Peyer's patch (tissue), 4 donors: ENCODE measurements around the gene PAIP2. TPM values are rescaled to one million over a fixed set of nuclear protein-coding genes. Genes with fewer than 3 reads are reported as not detected.

ENCODE experiments used
- DNase-seq, 3 donors: peaks; one replicate each; pipeline ENCODE4 v3.0.0-alpha.2; 2017 to 2019
- H3K27ac ChIP-seq, 4 donors: fragments of 200-600 bp; sonication (generic); one replicate each; pipeline ENCODE4 v1.5.1; 2016 to 2019
- H3K27me3 ChIP-seq, 2 donors: fragments of 200-600 bp; sonication (generic); one replicate each; pipeline ENCODE4 v1.5.1; 2019
- H3K36me3 ChIP-seq, 3 donors: fragments of 200-600 bp; sonication (generic); one replicate each; pipeline ENCODE4 v1.5.1; 2016 to 2019
- H3K4me1 ChIP-seq, 4 donors: fragments of 200-600 bp; sonication (generic); one replicate each; pipeline ENCODE4 v1.5.1; 2016 to 2019
- H3K4me3 ChIP-seq, 4 donors: fragments of 200-600 bp; sonication (generic); 1 replicate in 3 of 4; 2 replicates in 1 of 4; pipeline ENCODE4 v1.5.1; 2016 to 2019; ENCODE audit warnings: mild to moderate bottlenecking in 1 of 4
- H3K9me3 ChIP-seq, 4 donors: fragments of 200-600 bp; sonication (generic); one replicate each; pipeline ENCODE4 v1.5.1; 2016 to 2019; ENCODE audit warnings: mild to moderate bottlenecking in 1 of 4
- POLR2A ChIP-seq, 2 donors: fragments of 450-650 bp; IDR thresholded peaks; one replicate each; pipeline ENCODE4 v1.5.1; 2017; ENCODE audit warnings: antibody characterized with exemption in 2 of 2, mild to moderate bottlenecking in 2 of 2, moderate library complexity in 2 of 2
- small RNA-seq, 2 donors: library from RNA; depleted of rRNA; stranded (forward); fragments of <200 nt; gene quantifications; one replicate each; pipeline ENCODE3, GENCODE V24; 2016
- total RNA-seq, 4 donors: library from RNA; depleted of rRNA; stranded (reverse); fragments of >200 nt; gene quantifications; one replicate each; pipeline ENCODE4 v1.1.0, GENCODE V29; 2016
- TF ChIP-seq, protein P1 (sequence below), 6 experiments: fragments of 450-650 bp in 4 of 6; fragments of 200-600 bp in 2 of 6; sonication (generic) in 1 of 6; IDR thresholded peaks; one replicate each; pipeline ENCODE4 v1.5.1; 2017 to 2019; ENCODE audit warnings: antibody characterized with exemption in 6 of 6, mild to moderate bottlenecking in 3 of 6, moderate library complexity in 1 of 6

Gene PAIP2
- total RNA-seq, 4 donors from 2014 or later, result 24.3 to 77.6 (median 35.6) TPM

DNA sequence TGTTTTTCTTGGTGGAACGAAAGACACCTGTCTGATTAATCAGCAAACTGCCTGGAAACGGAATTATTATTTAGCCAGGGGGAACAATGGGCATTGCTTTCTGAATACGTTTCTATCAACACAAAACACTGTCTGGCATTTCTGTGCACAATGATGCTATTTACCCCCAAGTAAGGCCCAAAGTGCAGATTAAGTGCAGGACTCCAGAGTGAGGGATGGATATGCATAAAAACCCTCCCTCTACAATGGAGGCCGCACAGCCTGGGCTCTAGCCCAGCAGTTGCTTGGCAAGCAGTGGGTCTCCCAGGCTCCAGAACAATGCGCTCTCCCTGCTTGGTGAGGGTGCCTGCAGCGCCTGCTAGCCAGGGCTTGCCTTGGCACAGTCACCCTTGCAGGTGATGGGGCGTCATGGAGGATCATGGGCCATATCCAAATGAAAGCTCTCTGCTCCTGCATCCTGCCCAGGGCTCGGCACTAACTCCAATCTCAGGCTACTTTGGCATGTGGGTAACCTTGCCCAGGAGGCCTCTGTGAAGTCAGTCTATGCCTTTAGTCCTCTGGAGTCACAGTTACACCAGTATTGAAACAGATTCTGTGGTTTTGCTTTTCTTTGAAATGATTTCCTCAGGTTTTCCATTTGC lies 73.7 kb downstream of the PAIP2 start:
- peak overlapping the region in 2 of 4 donors; percentile 60 to 85 for H3K27ac ChIP-seq

DNA sequence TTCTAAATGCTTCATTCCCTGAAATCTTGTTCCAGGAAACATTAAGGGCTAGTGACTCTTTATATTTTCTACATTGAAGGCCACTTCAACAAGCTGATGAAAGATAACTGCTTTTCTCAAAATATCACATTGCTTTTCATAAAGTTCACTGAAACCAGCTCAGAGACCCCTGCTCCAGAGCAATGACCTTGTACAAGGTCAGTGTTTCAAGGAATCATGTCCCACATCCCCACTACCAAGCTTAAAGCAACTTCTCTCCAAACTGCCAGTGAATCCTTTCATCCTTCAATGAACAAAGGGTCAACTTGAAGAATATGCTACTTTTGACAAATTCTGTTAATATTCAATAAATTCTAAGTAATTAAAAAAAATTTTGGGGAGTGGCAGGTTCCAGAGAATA lies 74.2 kb downstream of the PAIP2 start:
- no peak for DNase-seq
- TF ChIP-seq, protein P1, sequence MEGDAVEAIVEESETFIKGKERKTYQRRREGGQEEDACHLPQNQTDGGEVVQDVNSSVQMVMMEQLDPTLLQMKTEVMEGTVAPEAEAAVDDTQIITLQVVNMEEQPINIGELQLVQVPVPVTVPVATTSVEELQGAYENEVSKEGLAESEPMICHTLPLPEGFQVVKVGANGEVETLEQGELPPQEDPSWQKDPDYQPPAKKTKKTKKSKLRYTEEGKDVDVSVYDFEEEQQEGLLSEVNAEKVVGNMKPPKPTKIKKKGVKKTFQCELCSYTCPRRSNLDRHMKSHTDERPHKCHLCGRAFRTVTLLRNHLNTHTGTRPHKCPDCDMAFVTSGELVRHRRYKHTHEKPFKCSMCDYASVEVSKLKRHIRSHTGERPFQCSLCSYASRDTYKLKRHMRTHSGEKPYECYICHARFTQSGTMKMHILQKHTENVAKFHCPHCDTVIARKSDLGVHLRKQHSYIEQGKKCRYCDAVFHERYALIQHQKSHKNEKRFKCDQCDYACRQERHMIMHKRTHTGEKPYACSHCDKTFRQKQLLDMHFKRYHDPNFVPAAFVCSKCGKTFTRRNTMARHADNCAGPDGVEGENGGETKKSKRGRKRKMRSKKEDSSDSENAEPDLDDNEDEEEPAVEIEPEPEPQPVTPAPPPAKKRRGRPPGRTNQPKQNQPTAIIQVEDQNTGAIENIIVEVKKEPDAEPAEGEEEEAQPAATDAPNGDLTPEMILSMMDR (IDR thresholded peaks at IDR 0.05), result no peak
- no peak for TF ChIP-seq POLR2A (IDR thresholded peaks at IDR 0.05)
- peak overlapping the region in 1 of 4 donors; percentile 33 for H3K27ac ChIP-seq
- no peaks in the 10 kb centered on the region for H3K36me3 ChIP-seq
- H3K9me3 ChIP-seq, result no peaks in the 10 kb centered on the region
- peaks cover 0 to 29% (median 9%) of the 10 kb centered on the region in 4 donors for H3K4me1 ChIP-seq
- no peaks in the 10 kb centered on the region for H3K27me3 ChIP-seq
- H3K4me3 ChIP-seq, result no peak overlapping the region

More for the DNA sequence above, 73.7 kb downstream of the PAIP2 start:
- Histone ChIP-seq H3K4me1 (peaks cover 0 to 29% (median 9%) of the 10 kb centered on the region in 4 donors), H3K27me3 (no peaks in the 10 kb centered on the region), H3K9me3 (no peaks in the 10 kb centered on the region), H3K4me3 (no peak overlapping the region), H3K36me3 (no peaks in the 10 kb centered on the region)
- DNase-seq, result no peak
- TF ChIP-seq, protein P1 (IDR thresholded peaks at IDR 0.05), result no peak
- no peak for TF ChIP-seq POLR2A (IDR thresholded peaks at IDR 0.05)

DNA sequence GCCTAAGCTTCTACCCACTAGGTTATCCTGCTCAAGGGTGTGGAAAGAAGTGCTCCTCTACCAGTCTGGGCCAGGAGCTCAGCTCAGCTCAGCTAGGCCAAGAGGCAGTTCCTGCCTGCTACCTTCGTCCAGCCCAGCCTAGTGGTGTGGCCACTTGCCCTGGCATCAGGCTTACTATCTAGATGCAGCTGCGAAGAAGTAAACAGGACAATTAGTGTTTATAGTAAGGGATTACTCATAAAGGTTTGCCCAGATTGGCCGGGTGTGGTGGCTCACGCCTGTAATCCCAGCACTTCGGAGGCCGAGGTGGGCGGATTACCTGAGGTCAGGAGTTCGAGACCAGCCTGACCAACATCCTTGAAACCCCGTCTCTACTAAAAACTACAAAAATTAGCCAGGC lies 75.0 kb downstream of the PAIP2 start:
- Histone ChIP-seq H3K27ac (peak overlapping the region in 2 of 4 donors; percentile 33 to 78), H3K36me3 (no peaks in the 10 kb centered on the region), H3K4me3 (no peak overlapping the region), H3K9me3 (no peaks in the 10 kb centered on the region), H3K4me1 (peaks cover 0 to 29% (median 9%) of the 10 kb centered on the region in 4 donors), H3K27me3 (no peaks in the 10 kb centered on the region)
- TF ChIP-seq POLR2A (IDR thresholded peaks at IDR 0.05), result peak; percentile 47 to 58
- TF ChIP-seq, protein P1 (IDR thresholded peaks at IDR 0.05), result no peak
- peak in 2 of 3 donors; percentile 70 to 74 for DNase-seq

DNA sequence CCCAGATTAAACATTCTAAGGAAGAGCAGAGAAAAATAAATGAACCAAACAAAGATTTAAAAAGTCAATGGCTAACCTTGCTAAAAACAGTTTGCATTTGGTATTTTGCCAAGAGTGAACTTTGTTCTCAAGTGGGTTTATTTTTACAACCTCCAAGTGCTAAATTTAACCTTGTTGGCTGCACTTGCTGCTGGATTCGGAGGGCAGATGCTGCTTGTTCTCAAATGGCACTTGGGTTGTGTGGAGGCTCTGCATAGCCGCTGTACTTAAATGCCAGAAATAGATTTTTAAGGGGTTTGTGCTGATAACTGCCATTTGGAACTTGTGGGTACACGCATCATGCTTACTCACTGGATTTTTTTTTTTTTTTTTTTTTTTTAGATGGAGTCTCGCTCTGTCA lies 75.6 kb downstream of the PAIP2 start:
- DNase-seq, result no peak

DNA sequence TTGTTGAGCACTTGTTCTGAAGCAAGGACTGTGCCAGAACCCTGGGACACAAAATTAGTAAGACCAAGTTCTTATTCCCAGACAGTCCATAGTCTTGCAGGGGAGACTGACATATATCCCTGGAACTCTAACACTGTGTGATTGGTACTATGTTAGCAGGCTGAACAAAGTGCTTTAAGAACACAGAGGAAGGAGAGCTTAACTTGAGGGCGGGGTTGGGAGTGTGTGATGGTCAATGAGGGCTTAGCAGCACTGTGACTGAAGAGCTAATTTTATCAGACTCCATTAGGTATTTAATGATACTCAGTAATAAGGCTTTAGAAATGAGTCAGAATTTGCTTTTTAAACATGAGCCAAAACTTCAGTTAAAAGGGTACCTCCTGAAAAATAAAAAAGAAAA lies 77.1 kb downstream of the PAIP2 start:
- peak overlapping the region in 1 of 4 donors; percentile 61 for H3K27ac ChIP-seq
- H3K27me3 ChIP-seq, result no peaks in the 10 kb centered on the region
- H3K4me1 ChIP-seq, result peaks cover 0 to 29% (median 9%) of the 10 kb centered on the region in 4 donors
- H3K4me3 ChIP-seq, result no peak overlapping the region
- H3K36me3 ChIP-seq, result no peaks in the 10 kb centered on the region
- TF ChIP-seq, protein P1 (IDR thresholded peaks at IDR 0.05), result no peak
- no peak for TF ChIP-seq POLR2A (IDR thresholded peaks at IDR 0.05)
- no peaks in the 10 kb centered on the region for H3K9me3 ChIP-seq
- no peak for DNase-seq

More for the DNA sequence above, 75.6 kb downstream of the PAIP2 start:
- Histone ChIP-seq H3K27ac (peak overlapping the region in 1 of 4 donors; percentile 33), H3K9me3 (no peaks in the 10 kb centered on the region), H3K4me3 (no peak overlapping the region), H3K27me3 (no peaks in the 10 kb centered on the region), H3K36me3 (no peaks in the 10 kb centered on the region), H3K4me1 (peaks cover 0 to 29% (median 9%) of the 10 kb centered on the region in 4 donors)
- TF ChIP-seq, protein P1 (IDR thresholded peaks at IDR 0.05), result no peak
- TF ChIP-seq POLR2A (IDR thresholded peaks at IDR 0.05), result no peak

Small RNAs within 50 kb of the gene (small RNA-seq; reads per million reads assigned to genes)
- 0 reads per million in 2 donors for gene RNA5SP195

Other genes starting within 250 kb of the PAIP2 start
- gene SIL1, start 143.5 kb upstream of the PAIP2 start, total RNA-seq, result 10 to 100 TPM; 23.6 to 84.2 (median 39.2) TPM
- gene MATR3, start 48.1 kb upstream of the PAIP2 start, total RNA-seq, result 100 to 1,000 TPM; 110 to 217 (median 120) TPM
- 100 to 1,000 TPM in 3 of 4 donors, 1 to 10 TPM in 1; 1.7 to 198 (median 143) TPM for gene SLC23A1, start 41.4 kb downstream of the PAIP2 start, total RNA-seq
- 10 to 100 TPM in 1 of 4 donors, 1 to 10 TPM in 3; 1.4 to 18.2 (median 4.4) TPM for gene MZB1, start 48.1 kb downstream of the PAIP2 start, total RNA-seq
- gene PROB1, start 53.2 kb downstream of the PAIP2 start, total RNA-seq, result under 1 TPM; 0.18 to 0.94 (median 0.84) TPM
- 10 to 100 TPM in 1 of 4 donors, 1 to 10 TPM in 1, not detected in 2; 3.1 to 11.6 TPM for gene SPATA24, start 62.2 kb downstream of the PAIP2 start, total RNA-seq
- 10 to 100 TPM in 1 of 4 donors, 1 to 10 TPM in 2, under 1 TPM in 1; 0.35 to 23.9 (median 3.4) TPM for gene DNAJC18, start 97.7 kb downstream of the PAIP2 start, total RNA-seq
- gene ECSCR, start 120.9 kb downstream of the PAIP2 start, total RNA-seq, result 10 to 100 TPM in 1 of 4 donors, 1 to 10 TPM in 3; 3.2 to 24.8 (median 7.9) TPM
- gene SMIM33, start 129.2 kb downstream of the PAIP2 start, total RNA-seq, result 1 to 10 TPM in 2 of 4 donors, under 1 TPM in 2; 0.40 to 1.7 (median 0.99) TPM
- gene STING1, start 140.9 kb downstream of the PAIP2 start, total RNA-seq, result 10 to 100 TPM in 3 of 4 donors, 1 to 10 TPM in 1; 9.5 to 48.7 (median 18.0) TPM
- gene UBE2D2, start 219.5 kb downstream of the PAIP2 start, total RNA-seq, result 10 to 100 TPM; 60.2 to 87.9 (median 70.2) TPM